Renal cortical epithelial cell (primary cell): ENCODE measurements around the gene KLHL26. TPM values are rescaled to one million over a fixed set of nuclear protein-coding genes. Genes with fewer than 3 reads are reported as not detected.
"Not testable (repeated sequence)": the region's sequence is repeated elsewhere in the genome, so short reads cannot be mapped to it uniquely, and the experiment has no call there.

Experiments
- DNase-seq: peaks from one replicate; pipeline ENCODE4 v3.0.0-alpha.2; 2011; ENCODE audit warnings: low read depth
- total RNA-seq: library from RNA; depleted of rRNA; stranded (reverse); fragments of >200 nt; gene quantifications from 2 replicates; pipeline ENCODE4 v1.2.3, GENCODE V29; 2014

Gene KLHL26
- total RNA-seq, 1 donor from 2014 or later: 13.9 TPM

GRCh38 chr19:18662972-18663732, 26.3 kb downstream of the KLHL26 start:
- DNase-seq: no peak

- no peak for DNase-seq
Observed at GRCh38 chr19:18663940-18664530, 27.2 kb downstream of the KLHL26 start.

GRCh38 chr19:18665771-18666202, 29.0 kb downstream of the KLHL26 start:
- DNase-seq: no peak

GRCh38 chr19:18666317-18666716, 29.5 kb downstream of the KLHL26 start:
- no peak for DNase-seq

- DNase-seq: no peak
Observed at GRCh38 chr19:18666784-18667183, 30.0 kb downstream of the KLHL26 start.

GRCh38 chr19:18667531-18668251, 30.9 kb downstream of the KLHL26 start:
- DNase-seq: no peak

GRCh38 chr19:18668252-18668631, 31.4 kb downstream of the KLHL26 start:
- no peak for DNase-seq

- DNase-seq: no peak
Observed at GRCh38 chr19:18668744-18669523, 32.1 kb downstream of the KLHL26 start.

GRCh38 chr19:18669524-18669817, 32.6 kb downstream of the KLHL26 start:
- no peak for DNase-seq

- DNase-seq: no peak
Observed at GRCh38 chr19:18669883-18670282, 33.1 kb downstream of the KLHL26 start.

GRCh38 chr19:18670312-18670711, 33.5 kb downstream of the KLHL26 start:
- DNase-seq: no peak

GRCh38 chr19:18671303-18672043, 34.6 kb downstream of the KLHL26 start:
- no peak for DNase-seq

- no peak for DNase-seq
Observed at GRCh38 chr19:18672044-18672451, 35.2 kb downstream of the KLHL26 start.

- DNase-seq: no peak
Observed at GRCh38 chr19:18672606-18673337, 35.9 kb downstream of the KLHL26 start.

GRCh38 chr19:18674616-18675015, 37.8 kb downstream of the KLHL26 start:
- DNase-seq: no peak

- no peak for DNase-seq
Observed at GRCh38 chr19:18675779-18676178, 39.0 kb downstream of the KLHL26 start.

- no peak for DNase-seq
Observed at GRCh38 chr19:18676692-18677091, 39.9 kb downstream of the KLHL26 start.

GRCh38 chr19:18677156-18677555, 40.3 kb downstream of the KLHL26 start:
- no peak for DNase-seq

GRCh38 chr19:18680148-18680547, 43.3 kb downstream of the KLHL26 start:
- not testable (repeated sequence) for DNase-seq

- DNase-seq: no peak
Observed at GRCh38 chr19:18682807-18683108, 45.9 kb downstream of the KLHL26 start.
